ENCODE results near the gene FOXRED1.

Gene FOXRED1

DNA sequence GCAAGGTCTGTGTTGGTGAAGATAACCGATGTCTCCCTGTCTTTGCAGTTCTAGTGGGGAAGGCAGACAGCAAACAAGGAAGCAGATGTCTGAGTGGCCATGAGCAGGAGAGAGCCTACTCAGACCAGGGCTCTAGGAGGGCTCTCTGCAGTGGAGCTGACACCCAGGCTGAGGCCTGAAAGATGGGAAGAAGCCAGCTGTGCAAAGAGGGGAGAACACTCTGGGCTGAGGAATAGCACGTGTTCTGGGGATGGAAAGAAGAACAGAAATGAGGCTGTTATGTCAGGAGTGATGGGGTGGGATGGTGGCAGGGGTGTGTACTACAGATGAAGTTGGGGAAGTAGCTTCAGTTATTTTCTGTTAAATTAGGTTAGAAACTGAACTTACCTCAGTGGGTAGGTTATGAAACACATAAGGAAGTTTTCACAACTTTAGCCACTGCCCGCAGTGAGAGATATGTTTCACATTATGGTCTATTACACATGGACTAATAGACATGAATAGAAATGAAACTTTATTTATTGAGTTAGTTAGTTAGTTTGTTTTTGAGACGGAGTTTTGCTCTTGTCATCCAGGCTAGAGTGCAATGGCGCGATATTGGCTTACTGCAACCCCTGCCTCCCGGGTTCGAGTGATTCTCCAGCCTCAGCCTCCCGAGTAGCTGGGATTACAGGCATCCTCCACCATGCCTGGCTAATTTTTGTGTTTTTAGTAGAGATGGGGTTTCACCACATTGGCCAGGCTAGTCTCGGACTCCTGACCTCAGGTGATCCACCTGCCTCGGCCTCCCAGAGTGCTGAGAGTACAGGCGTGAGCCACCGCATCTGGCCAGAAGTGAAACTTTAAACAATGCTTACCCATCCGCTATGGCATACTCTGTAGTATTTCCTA is 42.7 kb downstream of the FOXRED1 start:
- no peak for DNase-seq (ENCODE audit: low read depth in 2 of 2)

DNA sequence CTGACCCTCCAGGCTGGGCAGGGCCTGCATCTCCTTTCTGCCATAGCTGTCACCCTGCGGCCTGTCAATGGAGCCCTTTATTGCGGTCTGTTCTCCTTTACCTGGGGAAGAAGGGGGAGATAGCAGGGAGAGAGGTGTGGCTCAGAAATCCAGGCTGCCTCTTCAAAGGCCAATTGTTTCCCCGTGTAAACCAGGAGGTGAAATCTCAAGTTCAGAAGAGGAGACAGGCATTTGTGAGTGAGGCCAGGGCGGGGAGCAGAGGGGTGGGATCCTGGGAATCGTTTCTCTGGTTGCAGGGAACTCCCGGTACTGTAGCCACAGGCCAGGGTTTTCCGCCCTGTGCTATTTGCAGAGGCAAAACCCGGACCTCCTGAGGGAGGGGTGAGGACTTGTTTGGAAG is 44.0 kb downstream of the FOXRED1 start:
- DNase-seq (ENCODE audit: low read depth in 2 of 2) = no peak

DNA sequence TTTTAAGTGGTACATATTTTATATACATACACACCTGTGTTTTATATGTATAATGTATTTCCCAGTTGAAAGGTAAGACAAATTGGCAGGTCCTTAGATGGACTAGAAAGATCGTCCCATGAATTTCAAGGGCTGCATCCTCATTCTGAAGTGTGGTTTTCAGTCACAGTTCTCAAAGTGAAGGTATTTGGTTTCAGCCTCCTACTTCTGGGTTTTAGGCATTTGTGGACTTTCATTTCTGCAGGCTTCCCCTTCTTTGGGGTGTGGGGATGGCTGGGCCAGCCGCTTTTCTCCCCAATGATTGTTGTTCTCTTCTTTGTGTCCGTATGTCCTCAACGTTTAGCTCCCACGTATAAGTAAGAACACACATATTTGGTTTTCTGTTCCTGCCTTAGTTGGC is 44.9 kb downstream of the FOXRED1 start:
- DNase-seq (ENCODE audit: low read depth in 2 of 2) = no peak

DNA sequence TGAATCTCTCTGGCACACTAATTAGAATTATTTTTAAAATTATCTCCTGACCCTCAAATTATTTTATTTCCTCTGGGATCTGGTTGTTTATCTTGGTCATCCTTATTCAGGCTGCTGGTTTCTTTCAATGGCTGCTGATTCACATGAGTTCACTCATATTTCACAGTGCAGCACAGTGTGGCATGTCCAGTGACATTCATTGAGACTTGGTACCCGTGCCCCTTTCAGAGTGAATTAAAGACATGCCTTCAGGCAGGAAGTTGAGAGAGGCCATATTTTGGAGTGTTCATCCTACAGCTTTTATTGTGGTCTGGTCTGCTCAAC is 48.4 kb downstream of the FOXRED1 start:
- no peak for DNase-seq (ENCODE audit: low read depth in 2 of 2)

DNA sequence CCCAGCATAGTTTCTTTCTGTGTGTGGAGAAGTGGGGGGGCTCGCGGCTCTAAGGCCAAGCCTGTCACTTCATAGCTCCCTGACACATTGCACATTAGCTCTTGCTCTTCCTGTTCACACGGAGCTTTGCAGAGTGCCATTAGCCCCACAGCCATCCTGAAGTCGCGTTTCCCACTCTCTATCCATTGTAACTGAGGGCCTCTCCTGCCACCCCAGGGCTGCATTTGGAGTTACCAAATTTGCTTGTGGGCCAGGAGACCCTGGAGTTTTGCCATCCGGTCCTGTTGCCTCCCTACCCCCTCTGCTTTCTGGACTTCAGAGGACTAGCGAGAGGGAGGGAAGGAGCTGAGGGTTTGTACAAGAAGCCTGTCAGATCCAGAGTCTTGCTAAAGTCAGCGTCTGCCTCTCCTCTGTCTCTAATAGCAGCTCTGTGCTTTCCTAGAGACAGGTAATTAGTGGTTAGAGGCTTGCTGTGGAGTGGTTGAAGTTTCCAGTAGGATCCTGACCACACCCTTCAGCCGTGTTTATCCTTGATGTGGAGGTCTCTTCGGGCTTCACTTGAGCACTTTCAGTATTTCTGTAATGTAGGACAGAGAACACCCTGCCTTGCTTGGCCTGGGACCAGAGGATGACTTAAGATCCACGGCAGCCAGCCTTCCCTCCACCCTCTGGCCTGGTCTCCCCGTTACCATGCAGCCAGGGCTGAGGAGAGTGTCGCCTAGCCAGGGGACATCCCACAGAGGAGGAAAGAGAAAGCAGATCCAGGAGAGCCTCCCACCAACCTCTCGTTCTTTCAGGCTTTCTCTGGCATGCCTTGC is 49.0 kb downstream of the FOXRED1 start:
- no peak for DNase-seq (ENCODE audit: low read depth in 2 of 2)

DNA sequence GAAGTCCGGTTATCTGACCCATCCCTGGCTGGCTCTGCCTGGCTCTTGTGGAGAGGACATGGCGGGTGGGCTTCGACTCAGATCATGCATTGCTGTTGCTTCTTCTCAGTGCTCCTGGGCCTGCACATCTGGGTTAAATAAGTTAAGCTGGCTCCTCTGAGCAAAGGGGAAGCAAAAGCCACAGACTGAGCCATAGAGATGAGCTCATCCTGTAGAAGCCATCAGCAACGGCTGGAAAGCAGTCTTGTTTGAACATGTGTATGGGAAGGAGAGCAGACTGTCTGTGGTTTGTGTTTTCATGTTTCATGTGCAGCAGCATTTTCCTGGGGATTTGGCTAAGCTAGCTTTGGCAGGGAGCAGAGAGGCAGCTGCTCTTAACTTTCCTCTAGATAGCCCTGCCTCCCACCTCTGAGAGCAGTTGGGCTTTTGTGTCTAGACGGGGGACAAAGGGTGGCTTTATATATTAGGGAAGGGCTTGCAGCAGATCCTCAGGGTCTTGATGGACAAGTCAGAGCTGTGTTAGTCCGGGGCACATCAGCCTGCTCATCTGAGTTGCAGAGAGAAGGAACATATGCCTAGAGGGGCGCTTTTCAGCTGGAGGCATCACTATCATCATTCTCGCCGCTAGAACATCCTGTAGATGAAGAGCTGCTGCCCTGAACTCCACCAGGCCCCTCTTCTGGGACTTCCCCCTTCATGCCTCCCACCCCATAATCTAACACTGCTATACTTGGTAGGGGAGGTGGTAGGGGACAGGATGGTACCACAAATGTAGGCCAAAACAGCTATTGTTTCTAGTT is 49.8 kb downstream of the FOXRED1 start:
- DNase-seq (ENCODE audit: low read depth in 2 of 2) = no peak

DNA sequence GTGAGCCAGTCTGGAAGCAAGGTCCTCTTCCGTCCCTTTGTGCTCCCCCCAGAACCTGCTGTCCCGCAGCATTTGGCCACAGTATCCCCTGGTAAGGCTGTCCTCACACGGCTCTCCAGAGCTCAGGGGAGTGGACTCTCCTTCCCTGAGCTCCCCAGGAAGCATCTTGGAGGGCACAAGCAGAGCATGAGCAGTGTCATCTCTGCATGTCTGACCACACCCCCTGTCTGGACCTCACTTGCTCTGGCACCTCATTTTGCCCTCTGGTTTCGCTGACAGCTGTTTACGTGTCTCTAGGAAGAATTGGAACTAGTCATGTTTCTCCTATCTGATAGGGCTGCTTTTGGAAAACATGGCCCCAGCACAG is 50.4 kb downstream of the FOXRED1 start:
- no peak for DNase-seq (ENCODE audit: low read depth in 2 of 2)

DNA sequence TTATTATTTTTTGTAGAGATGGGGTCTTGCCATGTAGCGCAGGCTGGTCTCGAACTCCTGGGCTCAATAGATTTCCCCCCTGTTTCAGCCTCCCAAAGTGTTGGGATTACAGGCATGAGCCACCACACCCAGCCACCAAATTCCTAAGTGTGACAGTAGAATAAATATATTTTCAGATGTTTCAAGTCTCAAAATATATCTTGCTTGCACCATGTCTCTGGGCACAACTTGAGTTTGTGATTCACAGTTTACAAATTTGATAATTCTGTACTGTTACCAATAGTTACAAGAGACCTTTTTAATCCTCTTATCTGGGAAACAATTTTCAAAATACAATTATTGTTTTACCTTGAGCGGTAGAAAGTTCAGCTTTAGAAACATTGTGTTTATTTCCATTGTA is 54.0 kb downstream of the FOXRED1 start:
- DNase-seq (ENCODE audit: low read depth in 2 of 2) = no peak

DNA sequence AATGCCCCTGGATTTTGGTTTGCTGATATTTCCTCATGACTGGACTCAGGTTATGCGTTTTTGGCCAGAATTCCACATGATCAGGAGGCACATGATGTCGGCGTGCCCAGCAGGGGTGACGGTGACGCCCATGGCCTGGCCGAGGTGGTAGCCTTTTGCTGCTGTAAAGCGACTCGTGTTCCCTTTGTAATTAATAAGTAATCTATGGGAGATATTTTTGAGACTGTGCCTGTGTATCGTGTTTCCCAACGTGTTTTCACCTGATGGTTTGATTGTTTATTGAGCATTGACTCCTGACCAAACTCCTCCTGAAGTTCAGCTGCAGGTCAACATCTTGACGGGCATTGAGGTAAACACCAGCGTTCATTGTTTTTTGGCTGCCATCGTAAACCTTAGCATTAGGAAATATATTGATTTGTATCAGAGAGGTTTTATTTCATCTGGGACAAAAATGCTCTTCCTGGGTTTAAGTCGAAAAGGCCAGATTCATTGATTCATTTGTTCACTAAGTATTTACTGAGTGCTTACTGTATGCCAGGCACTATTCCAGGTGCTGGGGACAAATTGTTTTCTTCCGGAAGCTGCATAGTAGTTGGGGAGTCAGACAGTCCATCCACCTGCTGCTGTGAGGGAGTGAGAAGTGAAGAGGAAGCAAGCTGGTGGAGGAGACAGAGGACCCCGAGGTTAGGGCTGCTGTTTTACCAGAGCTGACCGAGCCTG is 58.5 kb downstream of the FOXRED1 start:
- no peak for DNase-seq (ENCODE audit: low read depth in 2 of 2)

All from stimulated activated CD4-positive, alpha-beta T cell treated with anti-CD3 and anti-CD28 coated beads, Interleukin-1b, Interleukin-23, amount 100 ng/mL, for 1 hour (primary cell).